C4-2B (cell line): Measurements from ENCODE around the gene SLC48A1.

Experiments used
- H3K27ac ChIP-seq: fragments of 450-650 bp; 2 replicates; pipeline ENCODE4 v1.5.1; 2017
- CTCF ChIP-seq: fragments of 450-650 bp; conservative IDR thresholded peaks from 2 replicates; pipeline ENCODE4 v1.5.1; 2017; ENCODE audit warnings: mild to moderate bottlenecking
- ZFX ChIP-seq: fragments of 450-650 bp; IDR thresholded peaks from 2 replicates; pipeline ENCODE4 v1.6.1; 2017

Gene SLC48A1

DNA sequence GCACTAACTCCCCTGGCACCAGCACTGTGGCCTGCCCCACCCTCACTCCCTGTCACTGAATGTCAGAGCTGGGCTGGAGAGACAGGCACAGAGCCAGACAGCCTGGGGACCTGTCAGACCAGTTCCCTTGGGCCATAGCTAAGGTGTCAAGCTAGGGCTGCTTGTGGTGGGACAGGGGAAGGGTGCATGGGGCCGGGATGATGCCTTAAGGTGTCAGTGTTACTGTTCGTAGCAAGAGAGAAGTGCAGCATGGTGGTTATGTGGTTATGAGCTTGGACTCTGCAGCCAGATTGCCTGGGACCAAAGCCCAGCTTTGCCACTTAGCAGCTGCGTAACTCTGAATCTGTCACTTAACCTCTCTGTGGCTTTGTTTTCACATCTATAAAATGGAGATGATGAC lies 18.2 kb upstream of the SLC48A1 start:
- TF ChIP-seq CTCF, result no peak
- no peak for TF ChIP-seq ZFX

GRCh38 chr12:47755655-47756562 lies 17.1 kb upstream of the SLC48A1 start:
- peak overlapping the region; percentile 73 for H3K27ac ChIP-seq
- TF ChIP-seq ZFX, result no peak
- TF ChIP-seq CTCF, result no peak

More for the DNA sequence above, 18.2 kb upstream of the SLC48A1 start:
- peak overlapping the region; percentile 73 for H3K27ac ChIP-seq

- H3K27ac ChIP-seq, result peak overlapping the region; percentile 78
- no peak for TF ChIP-seq CTCF
- no peak for TF ChIP-seq ZFX
Observed at GRCh38 chr12:47757364-47757839, 15.6 kb upstream of the SLC48A1 start.

DNA sequence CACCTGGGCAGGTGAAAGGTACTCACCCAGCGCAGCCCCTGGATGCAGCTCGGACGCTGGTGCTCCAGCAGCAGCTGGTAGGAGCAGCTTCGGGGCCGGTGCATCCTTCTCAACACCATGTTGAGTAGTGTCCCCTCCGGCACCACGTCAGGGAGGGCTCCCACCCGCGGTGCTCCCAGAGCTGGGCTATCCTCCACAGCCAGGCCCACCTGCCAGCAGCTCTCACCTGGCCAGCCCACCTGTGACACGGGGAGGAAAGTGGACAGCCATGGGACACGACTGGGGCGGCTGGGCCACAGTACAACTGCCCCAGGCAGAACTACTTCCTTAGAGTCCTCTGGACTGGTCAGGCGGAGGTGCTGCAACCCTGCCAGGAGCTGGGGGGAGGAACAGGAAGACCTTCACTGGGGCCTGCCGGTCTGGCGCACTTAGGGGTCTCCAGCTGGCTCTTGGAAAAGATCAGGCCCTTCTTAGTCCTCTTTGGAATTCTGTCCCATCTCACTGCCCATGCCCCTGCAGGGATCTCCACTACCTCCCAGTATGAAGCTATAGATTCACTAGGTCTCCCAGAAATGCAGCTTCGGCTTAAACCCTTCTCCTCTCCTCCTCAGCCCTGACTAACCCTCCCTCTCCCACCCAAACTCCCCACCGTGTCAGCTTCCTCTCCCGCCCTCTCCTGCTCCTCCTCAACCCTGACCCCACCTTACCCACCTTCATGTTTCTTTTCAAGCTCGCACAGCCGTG lies 15.0 kb upstream of the SLC48A1 start:
- peak overlapping the region; percentile 78 for H3K27ac ChIP-seq
- TF ChIP-seq CTCF (no peak), ZFX (no peak)

GRCh38 chr12:47758584-47758833 lies 14.5 kb upstream of the SLC48A1 start:
- peak overlapping the region; percentile 78 for H3K27ac ChIP-seq
- TF ChIP-seq ZFX (no peak), CTCF (no peak)

- H3K27ac ChIP-seq, result peak within 1 kb of the TSS; percentile 78
Observed at GRCh38 chr12:47758834-47759690, 14.0 kb upstream of the SLC48A1 start, which contains the start of gene RAPGEF3. TSS of gene RAPGEF3 (minus strand) at chr12:47758880. CDS start at chr12:47758556, 324 bp downstream.

More at GRCh38 chr12:47758834-47759690, 14.0 kb upstream of the SLC48A1 start, which contains the start of gene RAPGEF3:
- TF ChIP-seq CTCF (peak; percentile 88), ZFX (peak; percentile 11; the same call in 1 of the 2 replicates)
